Loucy (cell line): ENCODE measurements around the gene SAA4.

Experiments
- EZH2phosphoT487 ChIP-seq: fragments of 200-600 bp; IDR thresholded peaks from 2 replicates; pipeline ENCODE4 v1.6.1; 2018; ENCODE audit warnings: antibody characterized with exemption, mild to moderate bottlenecking, moderate library complexity, borderline replicate concordance
- TF ChIP-seq, protein P1 (sequence below): fragments of 200-600 bp; sonication (generic); conservative IDR thresholded peaks from 2 replicates; pipeline ENCODE4 v1.5.1; 2014; ENCODE audit warnings: mild to moderate bottlenecking, antibody characterized with exemption, low read length

DNA sequence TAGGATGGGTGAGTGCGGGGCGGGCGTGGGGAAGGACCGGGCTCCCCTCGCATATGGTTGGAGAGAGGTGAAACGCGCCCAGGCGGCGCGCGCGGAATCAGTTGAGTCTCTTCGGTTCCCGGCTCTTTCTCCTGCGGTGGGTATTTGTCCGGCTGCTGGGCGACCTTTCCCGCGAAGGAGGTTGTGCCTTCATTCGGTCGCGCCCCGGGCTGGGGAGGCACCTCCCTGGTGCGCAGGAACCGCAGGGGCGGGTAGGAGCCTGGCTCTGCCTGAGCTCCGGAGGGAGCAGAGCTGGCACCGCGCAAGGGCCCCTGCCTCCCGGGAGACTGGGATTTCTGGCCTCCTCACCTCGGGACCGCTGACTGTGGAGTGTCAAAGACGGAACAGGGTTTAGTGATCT, 27.5 kb downstream of the SAA4 start:
- TF ChIP-seq, protein P1, sequence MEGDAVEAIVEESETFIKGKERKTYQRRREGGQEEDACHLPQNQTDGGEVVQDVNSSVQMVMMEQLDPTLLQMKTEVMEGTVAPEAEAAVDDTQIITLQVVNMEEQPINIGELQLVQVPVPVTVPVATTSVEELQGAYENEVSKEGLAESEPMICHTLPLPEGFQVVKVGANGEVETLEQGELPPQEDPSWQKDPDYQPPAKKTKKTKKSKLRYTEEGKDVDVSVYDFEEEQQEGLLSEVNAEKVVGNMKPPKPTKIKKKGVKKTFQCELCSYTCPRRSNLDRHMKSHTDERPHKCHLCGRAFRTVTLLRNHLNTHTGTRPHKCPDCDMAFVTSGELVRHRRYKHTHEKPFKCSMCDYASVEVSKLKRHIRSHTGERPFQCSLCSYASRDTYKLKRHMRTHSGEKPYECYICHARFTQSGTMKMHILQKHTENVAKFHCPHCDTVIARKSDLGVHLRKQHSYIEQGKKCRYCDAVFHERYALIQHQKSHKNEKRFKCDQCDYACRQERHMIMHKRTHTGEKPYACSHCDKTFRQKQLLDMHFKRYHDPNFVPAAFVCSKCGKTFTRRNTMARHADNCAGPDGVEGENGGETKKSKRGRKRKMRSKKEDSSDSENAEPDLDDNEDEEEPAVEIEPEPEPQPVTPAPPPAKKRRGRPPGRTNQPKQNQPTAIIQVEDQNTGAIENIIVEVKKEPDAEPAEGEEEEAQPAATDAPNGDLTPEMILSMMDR = no peak
- TF ChIP-seq EZH2phosphoT487 = no peak
